ENCODE data around the gene GPC5.

DNA sequence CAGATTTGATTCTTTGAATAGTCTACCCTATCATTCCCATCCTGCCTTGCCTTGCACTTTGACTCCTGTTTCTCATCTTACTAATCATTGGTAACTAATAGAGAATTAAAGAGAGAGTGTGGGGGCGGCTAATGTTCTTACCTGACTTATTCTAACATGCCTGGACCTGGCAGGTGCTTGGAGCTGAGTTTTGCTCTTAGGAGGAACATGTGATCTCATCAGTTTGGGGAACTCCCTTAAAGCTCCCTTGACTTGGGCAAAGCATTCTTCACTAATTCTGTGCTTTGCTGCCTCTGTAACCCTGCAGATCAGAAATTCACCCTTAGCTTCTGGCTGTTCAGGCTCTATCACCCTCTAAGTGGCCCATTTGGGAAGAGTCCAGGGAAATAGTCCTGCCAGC lies 861.1 kb downstream of the GPC5 start:
- TF ChIP-seq, protein P1, sequence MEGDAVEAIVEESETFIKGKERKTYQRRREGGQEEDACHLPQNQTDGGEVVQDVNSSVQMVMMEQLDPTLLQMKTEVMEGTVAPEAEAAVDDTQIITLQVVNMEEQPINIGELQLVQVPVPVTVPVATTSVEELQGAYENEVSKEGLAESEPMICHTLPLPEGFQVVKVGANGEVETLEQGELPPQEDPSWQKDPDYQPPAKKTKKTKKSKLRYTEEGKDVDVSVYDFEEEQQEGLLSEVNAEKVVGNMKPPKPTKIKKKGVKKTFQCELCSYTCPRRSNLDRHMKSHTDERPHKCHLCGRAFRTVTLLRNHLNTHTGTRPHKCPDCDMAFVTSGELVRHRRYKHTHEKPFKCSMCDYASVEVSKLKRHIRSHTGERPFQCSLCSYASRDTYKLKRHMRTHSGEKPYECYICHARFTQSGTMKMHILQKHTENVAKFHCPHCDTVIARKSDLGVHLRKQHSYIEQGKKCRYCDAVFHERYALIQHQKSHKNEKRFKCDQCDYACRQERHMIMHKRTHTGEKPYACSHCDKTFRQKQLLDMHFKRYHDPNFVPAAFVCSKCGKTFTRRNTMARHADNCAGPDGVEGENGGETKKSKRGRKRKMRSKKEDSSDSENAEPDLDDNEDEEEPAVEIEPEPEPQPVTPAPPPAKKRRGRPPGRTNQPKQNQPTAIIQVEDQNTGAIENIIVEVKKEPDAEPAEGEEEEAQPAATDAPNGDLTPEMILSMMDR (IDR thresholded peaks at IDR 0.05; ENCODE audit: insufficient read depth, low read length, poor library complexity, severe bottlenecking): no peak
- TF ChIP-seq EZH2phosphoT487 (conservative IDR thresholded peaks at IDR 0.05; ENCODE audit: low read length): no peak

Data from SU-DHL-6 (cell line).